Central memory CD4-positive, alpha-beta T cell (primary cell): ENCODE results near the gene VASH1.
"Not testable (repeated sequence)": the region's sequence is repeated elsewhere in the genome, so short reads cannot be mapped to it uniquely, and the experiment has no call there.

Source experiments
- DNase-seq: peaks from one replicate; pipeline ENCODE4 v3.0.0; 2022
- total RNA-seq, 3 experiments: gene quantifications; one replicate each; lab custom pipeline; 2026; lab: John Stamatoyannopoulos, UW

VASH1 gene
- total RNA-seq = 9.5 to 29.2 (median 13.9) reads per million in 3 experiments

GRCh38 chr14:76761136-76761959 is at the start of gene VASH1:
Gene VASH1, plus strand, starts transcription at chr14:76761468. Its CDS starts 1,354 bp downstream, at chr14:76762822.
- peak; percentile 48 for DNase-seq

DNA sequence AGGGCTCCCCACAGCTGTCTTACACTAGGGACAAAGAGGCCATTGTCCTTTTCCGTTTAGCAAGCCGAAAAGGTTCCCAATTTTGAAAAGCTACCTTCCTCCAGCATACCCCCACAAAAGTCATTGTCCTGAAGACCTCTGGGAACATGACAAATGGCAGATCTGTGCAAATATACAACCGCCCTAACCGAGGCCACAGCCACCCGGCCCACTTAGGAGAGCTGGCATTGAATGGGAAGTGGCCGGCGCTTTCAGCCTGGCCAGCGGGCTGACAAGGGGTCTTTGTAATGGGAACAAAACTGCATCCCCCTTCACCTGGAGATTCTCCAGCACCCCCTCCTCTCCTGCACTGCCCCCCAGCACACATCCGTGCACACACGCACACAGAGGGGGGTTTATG is 48.1 kb upstream of the VASH1 start:
- no peak for DNase-seq

GRCh38 chr14:76714470-76714869 is 46.8 kb upstream of the VASH1 start:
- DNase-seq = no peak

GRCh38 chr14:76715101-76715500 is 46.2 kb upstream of the VASH1 start:
- DNase-seq = no peak

GRCh38 chr14:76715511-76716081 is 45.7 kb upstream of the VASH1 start:
- no peak for DNase-seq

GRCh38 chr14:76716285-76716684 is 45.0 kb upstream of the VASH1 start:
- no peak for DNase-seq

DNA sequence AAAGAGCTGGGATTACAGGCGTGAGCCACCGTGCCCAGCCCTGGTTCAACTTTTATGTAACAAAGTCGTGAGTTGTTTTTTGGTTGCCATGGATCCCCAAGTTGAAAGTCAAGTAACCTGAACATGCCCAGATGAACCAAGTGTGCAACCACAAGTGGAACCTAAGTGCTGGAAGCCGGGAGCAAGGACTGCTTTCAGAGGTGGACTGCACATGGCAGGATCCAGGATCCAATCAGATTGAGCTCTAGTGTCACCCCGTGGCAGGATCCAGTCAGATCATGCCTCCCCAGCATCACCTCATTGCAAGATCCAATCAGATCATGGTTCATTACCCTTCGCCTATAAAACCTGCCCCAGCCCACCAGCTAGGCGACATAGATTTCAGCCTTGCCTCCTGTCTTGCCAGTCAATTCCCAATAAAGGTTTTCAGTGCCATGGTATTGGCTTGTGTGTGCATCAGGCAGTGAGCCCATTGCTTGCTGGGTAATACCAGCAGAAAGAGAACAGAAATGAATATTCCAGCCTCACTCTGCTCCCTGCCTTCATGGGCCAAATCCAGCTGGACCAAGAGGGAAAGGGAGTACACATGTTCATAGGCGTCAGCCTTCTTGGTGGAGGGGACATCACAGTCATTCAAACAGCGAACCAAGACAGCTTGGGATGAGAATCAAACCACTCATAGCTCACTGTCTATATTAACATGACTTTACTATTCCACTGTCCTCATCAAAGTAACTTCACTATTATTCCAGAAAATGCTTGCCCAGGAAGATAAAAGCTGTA is 43.6 kb upstream of the VASH1 start:
- DNase-seq = no peak

DNA sequence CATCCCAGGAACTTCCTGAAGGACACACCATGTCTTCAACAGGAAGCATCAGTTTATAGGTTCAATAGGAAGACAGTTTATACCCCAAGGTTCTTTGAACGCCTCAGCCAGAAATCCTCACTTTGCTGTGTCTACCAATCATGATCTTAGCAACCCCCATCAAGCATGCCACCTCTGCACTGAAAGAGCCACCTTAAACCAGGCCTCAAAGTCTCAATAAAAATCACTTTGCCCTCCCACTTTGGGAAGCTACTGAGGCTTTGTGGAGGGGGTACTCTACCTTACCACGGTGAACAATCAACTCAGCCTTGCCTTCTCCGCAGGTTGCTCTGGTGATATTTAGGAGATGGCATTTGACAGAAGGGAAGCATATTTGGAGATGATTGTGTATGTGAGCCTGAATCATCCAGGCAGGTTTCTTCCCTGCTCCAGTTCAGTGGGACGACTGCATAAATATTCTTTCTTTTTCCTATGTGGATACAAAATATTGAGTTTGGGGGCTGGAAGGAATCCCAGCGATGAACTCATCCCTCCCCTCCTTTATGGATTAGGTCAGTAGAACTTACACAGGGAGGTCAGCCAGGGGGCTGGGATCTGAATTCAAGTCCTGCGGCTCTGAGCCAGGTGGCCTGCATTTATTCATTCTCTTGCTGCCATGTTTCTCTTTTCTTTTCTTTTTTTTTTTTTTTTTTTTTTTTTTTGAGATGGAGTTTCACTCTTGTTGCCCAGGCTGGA is 42.8 kb upstream of the VASH1 start:
- DNase-seq = no peak

GRCh38 chr14:76719666-76720065 is 41.6 kb upstream of the VASH1 start:
- DNase-seq = no peak

GRCh38 chr14:76720382-76720813 is 40.9 kb upstream of the VASH1 start:
- no peak for DNase-seq

GRCh38 chr14:76721506-76721905 is 39.8 kb upstream of the VASH1 start:
- not testable (repeated sequence) for DNase-seq

DNA sequence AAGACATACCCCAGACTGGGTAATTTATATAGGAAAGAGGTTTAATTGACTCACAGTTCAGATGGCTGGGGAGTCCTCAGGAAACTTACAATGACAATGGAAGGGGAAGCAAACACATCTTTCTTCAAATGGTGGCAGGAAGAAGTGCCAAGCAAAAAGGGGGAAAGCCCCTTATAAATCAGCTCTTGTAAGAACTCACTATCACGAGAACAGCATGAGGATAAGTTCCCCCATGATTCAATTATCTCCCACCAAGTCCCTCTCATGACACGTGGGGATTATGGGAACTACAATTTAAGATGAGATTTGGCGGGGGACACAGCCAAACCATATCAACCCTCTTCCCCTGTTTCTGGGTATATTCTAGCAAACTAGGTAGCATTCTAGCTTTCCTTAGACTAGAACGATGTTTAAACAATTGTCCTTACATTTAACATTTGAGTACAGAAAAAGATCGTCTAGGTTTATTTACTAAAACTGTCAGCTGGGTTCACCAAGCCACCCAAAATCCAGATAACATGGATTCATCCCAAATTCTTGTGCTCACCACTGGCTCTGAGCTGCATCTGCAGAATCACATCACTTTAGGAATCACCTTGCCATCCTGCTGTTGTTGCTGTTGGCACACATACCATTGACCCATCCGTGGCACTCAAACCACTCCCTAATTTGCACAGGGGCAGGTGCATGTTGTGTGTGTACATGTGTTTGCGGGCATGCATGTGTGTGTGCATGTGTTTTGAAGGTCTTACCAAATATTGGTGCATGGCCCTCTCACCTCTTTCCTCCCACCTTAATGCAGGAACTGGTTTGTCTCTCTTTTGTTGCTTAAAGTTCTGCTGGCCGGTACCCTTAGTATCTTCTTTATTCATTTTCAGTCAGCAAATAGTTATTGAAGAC is 36.4 kb upstream of the VASH1 start:
- no peak for DNase-seq

GRCh38 chr14:76726551-76726970 is 34.7 kb upstream of the VASH1 start:
- no peak for DNase-seq

DNA sequence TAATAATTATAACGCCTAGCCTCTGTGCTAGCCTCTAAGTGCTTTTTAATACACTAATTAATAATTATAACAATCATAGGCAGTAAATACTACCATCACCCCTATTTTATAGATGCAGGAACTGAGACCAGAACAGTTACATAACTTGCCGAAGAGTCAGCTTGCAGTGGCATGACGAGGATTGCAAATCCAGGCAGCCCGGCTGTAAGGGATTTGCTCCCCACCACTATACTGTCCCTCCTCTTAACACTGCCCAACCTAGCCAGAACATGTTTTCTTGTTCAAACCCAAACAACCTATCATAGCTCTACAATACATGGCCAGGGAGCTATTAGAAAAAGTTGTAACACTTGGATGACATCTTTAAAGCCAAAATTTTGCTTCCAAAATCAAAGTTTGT is 33.9 kb upstream of the VASH1 start:
- DNase-seq = no peak

DNA sequence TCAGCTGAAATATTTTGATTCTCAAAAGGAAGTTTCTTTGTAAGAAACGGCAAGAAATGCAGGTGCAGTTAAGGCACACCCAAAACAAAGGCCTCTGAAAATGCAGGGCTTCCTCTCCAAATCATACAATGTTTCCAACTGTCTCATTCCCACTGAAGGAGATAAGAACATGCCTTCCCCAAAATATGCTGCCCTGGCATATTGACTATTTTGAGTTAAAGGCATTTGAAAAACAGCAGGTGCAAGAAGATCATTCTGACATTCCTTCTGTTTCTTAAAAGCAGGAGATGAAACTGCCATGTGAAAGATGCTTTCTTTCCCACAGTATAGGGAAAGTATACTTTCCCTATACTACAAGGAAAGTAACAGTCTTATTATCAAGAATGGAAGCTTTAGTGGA is 33.4 kb upstream of the VASH1 start:
- no peak for DNase-seq

DNA sequence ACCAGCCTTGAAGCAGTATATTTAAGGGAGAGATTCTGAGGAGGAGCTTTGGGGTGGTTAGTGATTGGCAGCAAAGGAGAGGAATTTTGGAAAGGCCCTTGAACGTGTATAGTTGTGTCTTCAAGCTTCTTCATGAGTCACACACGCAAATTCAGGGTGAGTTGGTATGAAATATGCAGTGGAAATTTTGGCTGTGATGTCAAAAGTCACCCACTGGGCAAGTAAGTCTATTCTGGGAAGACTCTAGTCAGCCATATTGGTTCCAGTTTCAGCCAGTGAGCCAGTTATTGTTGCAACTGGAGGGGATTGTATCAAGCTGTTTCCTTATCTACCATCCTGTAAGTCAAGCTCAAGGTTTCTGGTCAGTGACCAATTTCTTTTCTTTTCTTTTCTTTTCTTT is 32.0 kb upstream of the VASH1 start:
- no peak for DNase-seq

DNA sequence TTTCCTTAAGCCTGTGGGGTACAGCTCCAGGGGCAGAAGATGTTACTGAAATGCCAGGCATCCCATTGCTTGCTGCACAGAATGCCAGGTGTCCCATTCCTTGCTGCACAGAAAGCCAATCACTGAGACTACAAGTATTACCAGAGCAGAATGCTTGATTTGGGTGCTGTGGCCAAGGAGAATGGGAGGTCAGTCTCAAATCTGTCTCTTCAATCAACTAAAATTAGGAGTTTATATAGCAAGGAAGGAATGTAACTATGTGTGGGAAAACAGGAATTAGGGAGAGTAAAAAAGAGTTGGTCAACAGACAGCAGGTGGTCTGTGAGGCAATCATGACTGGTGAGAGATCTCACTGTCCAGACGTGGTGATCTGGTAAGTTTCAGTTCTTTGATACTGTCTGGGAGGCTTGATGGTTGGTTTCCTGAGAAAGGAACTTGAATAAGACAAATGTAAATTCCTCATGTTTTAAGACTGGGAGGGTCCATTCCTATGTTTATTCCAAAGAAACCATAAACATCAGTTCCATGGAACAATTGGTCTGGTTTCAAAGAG is 31.2 kb upstream of the VASH1 start:
- no peak for DNase-seq

DNA sequence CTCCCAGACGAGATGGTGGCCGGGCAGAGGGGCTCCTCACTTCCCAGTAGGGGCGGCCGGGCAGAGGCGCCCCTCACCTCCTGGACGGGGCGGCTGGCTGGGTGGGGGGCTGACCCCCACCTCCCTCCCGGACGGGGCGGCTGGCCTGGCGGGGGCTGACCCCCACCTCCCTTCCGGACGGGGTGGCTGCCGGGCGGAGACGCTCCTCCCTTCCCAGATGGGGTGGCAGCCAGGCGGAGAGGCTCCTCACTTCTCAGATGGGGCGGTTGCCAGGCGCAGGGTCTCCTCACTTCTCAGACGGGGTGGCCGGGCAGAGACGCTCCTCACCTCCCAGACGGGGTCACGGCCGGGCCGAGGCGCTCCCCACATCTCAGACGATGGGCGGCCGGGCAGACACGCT is 26.8 kb upstream of the VASH1 start:
- DNase-seq = not testable (repeated sequence)

- no peak for DNase-seq
Measured at GRCh38 chr14:76736514-76736913, 24.8 kb upstream of the VASH1 start.

GRCh38 chr14:76741074-76741473 is 20.2 kb upstream of the VASH1 start:
- no peak for DNase-seq

DNA sequence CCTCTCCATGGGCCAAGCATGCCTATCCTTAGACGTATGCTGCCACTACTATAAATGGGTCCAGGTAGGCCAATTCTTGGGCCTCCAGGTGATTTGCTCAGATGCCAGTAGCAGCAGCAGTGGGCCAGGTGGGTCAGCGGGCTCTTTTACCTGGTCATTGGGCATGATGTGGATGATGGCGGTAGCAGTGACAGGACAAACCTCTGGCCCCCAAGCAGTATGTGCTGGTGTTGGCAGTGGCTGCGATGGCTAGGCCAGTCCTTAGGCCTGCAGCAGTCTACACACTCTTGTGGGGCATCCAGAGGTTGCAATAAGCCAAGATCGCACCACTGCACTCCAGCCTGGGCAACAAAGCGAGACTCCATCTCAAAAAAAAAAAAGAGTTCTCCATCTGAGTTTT is 19.1 kb upstream of the VASH1 start:
- DNase-seq = no peak
